Endometrial microvascular endothelial cells (primary cell): ENCODE results near the gene TCAP. TPM values are rescaled to one million over a fixed set of nuclear protein-coding genes. Genes with fewer than 3 reads are reported as not detected.

Experiments used
- in situ Hi-C: cut with HindIII; loops from 2 replicates; pipeline ENCODE4 v1.10.0; 2017; ENCODE audit warnings: low sequenced_read_pairs, low pct_unique_long_range_greater_than_20kb; ENCODE audit errors: inconsistent ontology term
- total RNA-seq: library from RNA; depleted of rRNA; stranded (reverse); fragments of >200 nt; gene quantifications from one replicate; pipeline ENCODE4 v1.2.3, GENCODE V29; 2015; ENCODE audit errors: inconsistent ontology term

Gene TCAP
- total RNA-seq, 1 donor from 2014 or later = 0.93 TPM

GRCh38 chr17:39714234-39714633 lies 49.1 kb downstream of the TCAP start:
- in situ Hi-C loops = no loop called here

- in situ Hi-C loops = no loop called here
Observed at GRCh38 chr17:39715375-39716072, 50.4 kb downstream of the TCAP start.

Other genes starting within 250 kb of the TCAP start
- gene MED1, start 214.1 kb upstream of the TCAP start, total RNA-seq = 28.0 TPM
- gene CDK12, start 203.9 kb upstream of the TCAP start, total RNA-seq = 25.8 TPM
- gene NEUROD2, start 57.4 kb upstream of the TCAP start, total RNA-seq = not detected
- not detected for gene PPP1R1B, start 38.4 kb upstream of the TCAP start, total RNA-seq
- 52.8 TPM for gene STARD3, start 28.2 kb upstream of the TCAP start, total RNA-seq
- not detected for gene PNMT, start 3.1 kb downstream of the TCAP start, total RNA-seq
- gene PGAP3, start 22.7 kb downstream of the TCAP start, total RNA-seq = 7.4 TPM
- gene ERBB2, start 34.7 kb downstream of the TCAP start, total RNA-seq = 35.4 TPM
- gene MIEN1, start 65.2 kb downstream of the TCAP start, total RNA-seq = 80.7 TPM
- not detected for gene GRB7, start 72.6 kb downstream of the TCAP start, total RNA-seq
- not detected for gene IKZF3, start 199.0 kb downstream of the TCAP start, total RNA-seq
- gene ZPBP2, start 202.9 kb downstream of the TCAP start, total RNA-seq = not detected